GM23248 (cell line): ENCODE measurements around the gene CROCC2. TPM values are rescaled to one million over a fixed set of nuclear protein-coding genes. Genes with fewer than 3 reads are reported as not detected.

ENCODE experiments used
- DNase-seq: peaks from one replicate; pipeline ENCODE4 v3.0.0-alpha.2; 2015
- H2AFZ ChIP-seq: fragments of 200-600 bp; sonication (generic); 2 replicates; pipeline ENCODE4 v1.6.1; 2016; ENCODE audit warnings: antibody characterized with exemption
- H3F3A ChIP-seq: fragments of 200-600 bp; sonication (generic); 2 replicates; pipeline ENCODE4 v1.6.1; 2016; ENCODE audit warnings: mild to moderate bottlenecking, antibody characterized with exemption, mixed run types; ENCODE audit not compliant: insufficient read depth
- H3K27ac ChIP-seq: fragments of 200-600 bp; sonication (generic); 2 replicates; pipeline ENCODE4 v1.5.1; 2016; ENCODE audit warnings: mild to moderate bottlenecking
- H3K27me3 ChIP-seq: fragments of 200-600 bp; sonication (generic); replicated peaks from 2 replicates; pipeline ENCODE4 v1.6.1; 2016; ENCODE audit warnings: mild to moderate bottlenecking; ENCODE audit not compliant: insufficient read depth
- H3K36me3 ChIP-seq: fragments of 200-600 bp; sonication (generic); 2 replicates; pipeline ENCODE4 v1.6.1; 2016; ENCODE audit warnings: low read depth, mild to moderate bottlenecking
- H3K4me1 ChIP-seq: fragments of 200-600 bp; sonication (generic); 2 replicates; pipeline ENCODE4 v1.6.1; 2016; ENCODE audit warnings: mild to moderate bottlenecking; ENCODE audit not compliant: insufficient read depth
- H3K4me2 ChIP-seq: fragments of 200-600 bp; sonication (generic); one replicate; pipeline ENCODE4 v1.6.1; 2016; ENCODE audit warnings: mild to moderate bottlenecking; ENCODE audit not compliant: unreplicated experiment
- H3K4me3 ChIP-seq: fragments of 200-600 bp; sonication (generic); 2 replicates; pipeline ENCODE4 v1.5.1; 2016; ENCODE audit warnings: mild to moderate bottlenecking
- H3K79me2 ChIP-seq: fragments of 200-600 bp; sonication (generic); 2 replicates; pipeline ENCODE4 v1.6.1; 2016; ENCODE audit warnings: mild to moderate bottlenecking; ENCODE audit not compliant: insufficient read depth
- H3K9ac ChIP-seq: fragments of 200-600 bp; sonication (generic); 2 replicates; pipeline ENCODE4 v1.6.1; 2016; ENCODE audit warnings: mild to moderate bottlenecking
- H3K9me2 ChIP-seq: fragments of 200-600 bp; sonication (generic); 2 replicates; pipeline ENCODE4 v1.6.1; 2016; ENCODE audit warnings: mixed run types, mild to moderate bottlenecking, moderate library complexity; ENCODE audit not compliant: insufficient read depth
- H3K9me3 ChIP-seq: fragments of 200-600 bp; sonication (generic); one replicate; pipeline ENCODE4 v1.6.1; 2017; ENCODE audit warnings: low read depth
- H4K20me1 ChIP-seq: fragments of 200-600 bp; sonication (generic); 2 replicates; pipeline ENCODE4 v1.6.0; 2016; ENCODE audit not compliant: insufficient read depth
- EZH2 ChIP-seq: fragments of 200-600 bp; sonication (generic); IDR thresholded peaks from 2 replicates; pipeline ENCODE4 v1.6.1; 2018; ENCODE audit warnings: antibody characterized with exemption, mild to moderate bottlenecking; ENCODE audit not compliant: insufficient read depth, poor library complexity, severe bottlenecking
- EZH2phosphoT487 ChIP-seq: fragments of 200-600 bp; sonication (generic); IDR thresholded peaks from 2 replicates; pipeline ENCODE4 v1.6.1; 2018; ENCODE audit warnings: antibody characterized with exemption, moderate library complexity, mild to moderate bottlenecking, low read depth; ENCODE audit not compliant: insufficient read depth
- WGBS, 2 experiments: methylation state at CpG; one replicate each; pipeline ENCODE4 v1.1.6; 2015 to 2017; ENCODE audit warnings: low lambda C conversion rate in 2 of 2, low coverage in 1 of 2; ENCODE audit errors: missing lambda C conversion rate in 2 of 2; 5-methylcytosine and 5-hydroxymethylcytosine counted together
- in situ Hi-C: fragments of 300-500 bp; cut with MboI; formaldehyde crosslinking; loops from 2 replicates; pipeline ENCODE4 v1.15.0; 2020
- polyA plus RNA-seq: library from polyadenylated mRNA; unstranded; fragments of >200 nt; fragmentation: Nextera tagmentation; extraction: Ambion mirVana; gene quantifications from 2 replicates; pipeline ENCODE4 v1.2.1, GENCODE V29; 2016
- total RNA-seq: library from RNA; depleted of rRNA; stranded (reverse); fragments of >200 nt; shearing (Covaris generic); gene quantifications from 2 replicates; pipeline ENCODE4 v1.2.3, GENCODE V29; 2014

The CROCC2 gene
- total and polyA plus RNA-seq, 2 experiments from 2014 or later, result under 0.01 TPM; not detected in 1

DNA sequence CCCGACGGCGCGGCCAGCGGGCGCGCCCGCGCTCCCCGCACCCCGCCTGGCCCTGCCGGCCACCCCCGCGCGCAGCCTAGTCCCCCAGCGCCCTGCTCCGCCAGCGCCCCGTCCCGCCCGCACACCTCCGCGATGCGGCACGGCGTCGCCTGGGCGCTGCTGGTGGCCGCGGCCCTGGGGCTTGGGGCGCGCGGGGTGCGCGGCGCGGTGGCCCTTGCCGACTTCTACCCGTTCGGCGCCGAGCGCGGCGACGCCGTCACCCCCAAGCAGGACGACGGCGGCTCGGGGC, 92.5 kb downstream of the CROCC2 start:
- H3K79me2 ChIP-seq, result peaks cover 40% of the 10 kb centered on the region
- H3K4me2 ChIP-seq, result peak overlapping the region; percentile 28
- H3K36me3 ChIP-seq, result peaks cover 3% of the 10 kb centered on the region; the same call in 1 of the 2 replicates
- no peaks in the 10 kb centered on the region for H4K20me1 ChIP-seq
- 0 out of 2 replicates have a peak overlapping the region, but pooled peaks have one; percentile 50 for H2AFZ ChIP-seq
- H3F3A ChIP-seq, result no peaks in the 10 kb centered on the region
- H3K27me3 ChIP-seq, result no peaks in the 10 kb centered on the region
- no peaks in the 10 kb centered on the region for H3K9me3 ChIP-seq
- WGBS, 2 experiments, result 1 to 2% methylated on average over 42 to 50 of the region's 51 CpGs
- H3K9ac ChIP-seq, result peak overlapping the region; percentile 83
- H3K9me2 ChIP-seq, result no peaks in the 10 kb centered on the region
- no peak for DNase-seq
- H3K4me3 ChIP-seq, result peak overlapping the region; percentile 81
- in situ Hi-C loops, result no loop called here
- peaks cover 4% of the 10 kb centered on the region; the same call in 1 of the 2 replicates for H3K4me1 ChIP-seq
- no peak for TF ChIP-seq EZH2
- no peak for TF ChIP-seq EZH2phosphoT487
- H3K27ac ChIP-seq, result no peak overlapping the region

DNA sequence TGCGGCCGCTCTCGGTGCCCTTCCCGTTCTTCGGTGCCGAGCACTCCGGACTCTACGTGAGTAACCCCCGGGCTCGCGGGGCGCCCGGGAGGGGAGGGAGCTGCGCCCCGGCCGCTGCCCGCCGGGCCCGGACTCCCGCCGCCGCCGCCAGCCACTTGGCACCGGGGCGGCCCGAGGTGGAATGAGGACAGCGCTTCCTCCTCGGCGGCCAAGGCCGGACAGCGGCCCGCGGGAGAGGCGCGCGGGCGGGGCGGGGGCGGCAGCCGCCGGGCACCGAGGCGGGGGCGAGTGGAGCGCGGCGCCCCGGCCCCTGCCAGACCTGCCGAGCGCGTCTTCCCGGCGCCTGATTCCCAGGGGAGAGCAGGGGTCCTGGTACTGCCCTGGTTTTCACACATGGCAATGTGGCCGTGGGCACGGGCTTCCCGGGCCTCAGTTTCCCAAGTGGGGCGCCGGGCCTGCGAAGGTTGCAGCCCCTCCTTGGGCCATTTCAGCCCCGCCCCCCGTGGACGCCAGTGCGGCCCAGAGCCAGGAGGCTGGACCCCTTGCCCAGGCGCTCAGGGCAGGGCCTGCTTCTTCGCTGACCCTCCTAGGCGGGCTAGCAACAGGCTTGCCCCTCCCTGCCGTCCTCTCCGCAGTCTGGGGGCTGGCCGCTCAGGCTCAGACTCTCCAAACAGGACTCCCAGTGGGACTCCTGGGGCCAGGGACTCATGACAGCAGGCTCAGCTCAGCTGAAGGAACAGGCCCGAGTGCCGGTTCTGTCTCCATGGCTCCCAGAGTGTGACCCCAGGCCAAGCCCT, 93.1 kb downstream of the CROCC2 start:
- H3K4me3 ChIP-seq, result peak overlapping the region; percentile 81
- H3K27me3 ChIP-seq, result no peaks in the 10 kb centered on the region
- H3K4me1 ChIP-seq, result peaks cover 4% of the 10 kb centered on the region; the same call in 1 of the 2 replicates
- H3K9ac ChIP-seq, result peak overlapping the region; percentile 83
- in situ Hi-C loops, result no loop called here
- no peaks in the 10 kb centered on the region for H3K9me2 ChIP-seq
- no peaks in the 10 kb centered on the region for H3K9me3 ChIP-seq
- 3 to 4% methylated on average over 35 to 41 of the region's 71 CpGs for WGBS, 2 experiments
- H2AFZ ChIP-seq, result 0 out of 2 replicates have a peak overlapping the region, but pooled peaks have one; percentile 50
- H3F3A ChIP-seq, result no peaks in the 10 kb centered on the region
- H3K27ac ChIP-seq, result no peak overlapping the region
- H3K4me2 ChIP-seq, result peak overlapping the region; percentile 85
- DNase-seq, result peak; percentile 69
- no peaks in the 10 kb centered on the region for H4K20me1 ChIP-seq
- no peak for TF ChIP-seq EZH2phosphoT487
- TF ChIP-seq EZH2, result no peak
- peaks cover 45% of the 10 kb centered on the region for H3K79me2 ChIP-seq
- H3K36me3 ChIP-seq, result peaks cover 7% of the 10 kb centered on the region; the same call in 1 of the 2 replicates

- no peak overlapping the region for H2AFZ ChIP-seq
- H3K9ac ChIP-seq, result peak overlapping the region; percentile 83
- no peaks in the 10 kb centered on the region for H3K27me3 ChIP-seq
- H3K4me3 ChIP-seq, result peak overlapping the region; percentile 81
- in situ Hi-C loops, result no loop called here
- DNase-seq, result no peak
- H3K4me1 ChIP-seq, result peaks cover 4% of the 10 kb centered on the region; the same call in 1 of the 2 replicates
- no peaks in the 10 kb centered on the region for H3F3A ChIP-seq
- H4K20me1 ChIP-seq, result no peaks in the 10 kb centered on the region
- peaks cover 3% of the 10 kb centered on the region for H3K9me3 ChIP-seq
- peaks cover 52% of the 10 kb centered on the region for H3K79me2 ChIP-seq
- no peak for TF ChIP-seq EZH2
- H3K9me2 ChIP-seq, result no peaks in the 10 kb centered on the region
- 54 to 56% methylated on average over 18 to 19 of the region's 19 CpGs for WGBS, 2 experiments
- H3K27ac ChIP-seq, result no peak overlapping the region
- peak overlapping the region; percentile 85 for H3K4me2 ChIP-seq
- H3K36me3 ChIP-seq, result peaks cover 7% of the 10 kb centered on the region; the same call in 1 of the 2 replicates
Observed at GRCh38 chr2:240999873-241000541, 93.9 kb downstream of the CROCC2 start.

DNA sequence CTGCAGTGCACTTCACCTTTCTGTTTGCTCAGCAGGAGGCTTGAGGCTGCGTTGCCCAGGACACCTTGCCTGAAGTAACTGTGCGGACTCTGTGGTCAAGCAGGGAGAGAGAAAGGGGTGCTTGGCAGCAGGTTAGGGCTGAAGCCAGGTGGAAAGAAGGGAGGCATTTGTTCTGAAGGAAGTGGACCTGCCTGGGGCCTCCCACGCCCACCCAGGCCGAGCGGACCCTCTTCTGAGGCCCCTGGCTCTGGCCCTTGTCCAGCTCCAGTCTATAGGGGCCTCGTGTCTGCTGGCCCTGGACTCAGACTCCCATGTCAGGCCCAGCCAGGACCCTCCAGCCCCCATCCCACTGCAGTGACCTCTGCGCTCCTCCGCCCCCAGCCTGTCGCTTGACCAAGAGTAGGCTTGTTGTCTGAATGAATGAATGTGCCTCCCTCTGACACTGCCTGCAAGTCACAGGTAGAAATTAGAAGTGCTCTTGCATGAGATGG, 94.7 kb downstream of the CROCC2 start:
- Histone ChIP-seq H3K9me3 (peaks cover 3% of the 10 kb centered on the region), H3K4me2 (peak overlapping the region; percentile 24), H3K27ac (no peak overlapping the region), H3K27me3 (no peaks in the 10 kb centered on the region), H3K79me2 (peaks cover 61% of the 10 kb centered on the region), H3K36me3 (peaks cover 13% of the 10 kb centered on the region; the same call in 1 of the 2 replicates), H3K9ac (no peak overlapping the region), H2AFZ (no peak overlapping the region), H3K9me2 (no peaks in the 10 kb centered on the region), H3F3A (peaks cover 1% of the 10 kb centered on the region; the same call in 1 of the 2 replicates), H3K4me1 (peaks cover 4% of the 10 kb centered on the region; the same call in 1 of the 2 replicates), H4K20me1 (no peaks in the 10 kb centered on the region), H3K4me3 (no peak overlapping the region)
- in situ Hi-C loops, result no loop called here
- no peak for DNase-seq
- 82 to 84% methylated on average over 6 to 9 of the region's 9 CpGs for WGBS, 2 experiments
- TF ChIP-seq EZH2phosphoT487 (no peak), EZH2 (no peak)
